ENCODE measurements around the gene SERGEF. TPM values are rescaled to one million over a fixed set of nuclear protein-coding genes. Genes with fewer than 3 reads are reported as not detected.

The SERGEF gene
- total RNA-seq, 4 donors from 2014 or later, result 17.1 to 39.3 (median 33.1) TPM

DNA sequence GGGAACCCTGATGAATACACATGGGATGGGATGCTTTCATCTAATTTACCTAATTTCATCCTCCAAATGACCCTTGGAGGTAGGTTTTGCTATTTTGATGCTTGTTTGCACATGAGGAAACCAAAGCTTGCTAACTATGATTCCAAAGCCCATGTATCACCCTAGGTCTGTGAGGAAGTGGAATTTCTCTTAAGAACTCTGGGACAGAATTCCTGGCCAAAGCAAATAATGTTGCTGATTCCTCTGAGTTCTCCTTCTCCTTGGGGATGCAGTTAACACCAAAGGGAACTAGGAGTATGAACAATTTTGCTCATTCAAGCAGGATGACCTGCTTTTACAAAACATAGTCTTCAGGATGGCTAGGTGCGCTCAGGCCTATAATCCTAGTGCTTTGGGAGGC lies 198.3 kb downstream of the SERGEF start:
- intact Hi-C loops (cut with DNase I; ENCODE audit: low total_unique reads), result no loop called here
- DNase-seq (ENCODE audit: low spot score in 2 of 2), result no peak
- 100% methylated on average over 1 of the region's 1 CpG for WGBS, 2 donors

DNA sequence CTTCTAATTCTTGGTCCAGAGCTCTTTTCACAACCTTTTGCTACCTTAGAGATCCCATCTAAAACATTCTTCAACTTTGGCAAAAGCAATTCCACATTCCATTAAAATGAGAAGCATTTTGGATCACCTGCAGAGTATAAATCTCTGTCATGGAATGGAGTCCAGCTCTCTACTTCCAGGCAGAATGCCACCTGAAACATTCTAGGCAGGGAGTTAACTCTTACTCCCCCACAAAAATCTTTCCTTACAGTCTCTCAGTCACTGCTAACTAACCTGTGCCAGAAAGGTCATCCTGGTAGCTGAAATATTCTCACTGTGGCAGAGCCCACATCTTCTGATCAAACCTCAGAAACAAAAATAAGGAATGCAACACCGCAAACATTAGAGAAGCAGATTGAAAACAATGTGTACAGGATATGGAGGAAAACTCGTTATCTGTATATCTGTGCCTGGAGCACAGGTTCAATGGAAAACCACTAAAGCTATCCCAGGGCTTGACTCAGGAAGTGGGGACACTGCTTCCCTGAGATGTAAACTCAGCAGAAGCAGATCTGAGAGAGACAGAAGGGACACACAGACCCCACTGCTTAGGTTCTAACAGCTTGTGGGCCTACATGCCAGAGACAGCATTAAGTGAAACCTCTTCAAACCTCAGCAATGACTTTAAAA lies 199.3 kb downstream of the SERGEF start:
- intact Hi-C loops (cut with DNase I; ENCODE audit: low total_unique reads), result no loop called here
- H3K4me3 ChIP-seq (ENCODE audit: low read depth, poor library complexity, severe bottlenecking), result no peak overlapping the region
- TF ChIP-seq, protein P1, sequence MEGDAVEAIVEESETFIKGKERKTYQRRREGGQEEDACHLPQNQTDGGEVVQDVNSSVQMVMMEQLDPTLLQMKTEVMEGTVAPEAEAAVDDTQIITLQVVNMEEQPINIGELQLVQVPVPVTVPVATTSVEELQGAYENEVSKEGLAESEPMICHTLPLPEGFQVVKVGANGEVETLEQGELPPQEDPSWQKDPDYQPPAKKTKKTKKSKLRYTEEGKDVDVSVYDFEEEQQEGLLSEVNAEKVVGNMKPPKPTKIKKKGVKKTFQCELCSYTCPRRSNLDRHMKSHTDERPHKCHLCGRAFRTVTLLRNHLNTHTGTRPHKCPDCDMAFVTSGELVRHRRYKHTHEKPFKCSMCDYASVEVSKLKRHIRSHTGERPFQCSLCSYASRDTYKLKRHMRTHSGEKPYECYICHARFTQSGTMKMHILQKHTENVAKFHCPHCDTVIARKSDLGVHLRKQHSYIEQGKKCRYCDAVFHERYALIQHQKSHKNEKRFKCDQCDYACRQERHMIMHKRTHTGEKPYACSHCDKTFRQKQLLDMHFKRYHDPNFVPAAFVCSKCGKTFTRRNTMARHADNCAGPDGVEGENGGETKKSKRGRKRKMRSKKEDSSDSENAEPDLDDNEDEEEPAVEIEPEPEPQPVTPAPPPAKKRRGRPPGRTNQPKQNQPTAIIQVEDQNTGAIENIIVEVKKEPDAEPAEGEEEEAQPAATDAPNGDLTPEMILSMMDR (IDR thresholded peaks at IDR 0.05), result no peak
- no peak for TF ChIP-seq POLR2A (IDR thresholded peaks at IDR 0.05)
- DNase-seq (ENCODE audit: low spot score in 2 of 2), result no peak
- 48 to 57% methylated on average over 2 of the region's 2 CpGs for WGBS, 2 donors

More for the DNA sequence above, 198.3 kb downstream of the SERGEF start:
- TF ChIP-seq, protein P1 (IDR thresholded peaks at IDR 0.05), result no peak
- TF ChIP-seq POLR2A (IDR thresholded peaks at IDR 0.05), result no peak
- no peak overlapping the region for H3K4me3 ChIP-seq (ENCODE audit: low read depth, poor library complexity, severe bottlenecking)

DNA sequence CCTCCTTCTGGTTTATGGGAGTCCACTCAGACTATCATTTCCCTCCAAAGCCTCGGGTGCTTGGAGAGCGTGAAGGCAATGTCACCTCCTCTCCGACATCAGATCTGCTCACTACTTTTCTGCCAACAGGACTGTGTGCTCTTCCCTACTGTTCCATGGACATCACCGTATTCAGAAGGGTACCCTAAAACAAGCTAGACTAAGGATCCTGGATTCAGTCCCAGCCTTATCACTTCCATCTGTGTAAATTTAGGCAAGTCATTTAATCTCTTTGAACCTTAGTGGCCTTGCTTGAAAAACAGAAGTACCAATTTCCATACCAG lies 200.0 kb downstream of the SERGEF start:
- WGBS, 2 donors, result 38 to 52% methylated on average over 4 of the region's 4 CpGs
- no peak overlapping the region for H3K4me3 ChIP-seq (ENCODE audit: low read depth, poor library complexity, severe bottlenecking)
- intact Hi-C loops (cut with DNase I; ENCODE audit: low total_unique reads), result no loop called here
- TF ChIP-seq, protein P1 (IDR thresholded peaks at IDR 0.05), result no peak
- no peak for TF ChIP-seq POLR2A (IDR thresholded peaks at IDR 0.05)
- no peak for DNase-seq (ENCODE audit: low spot score in 2 of 2)

DNA sequence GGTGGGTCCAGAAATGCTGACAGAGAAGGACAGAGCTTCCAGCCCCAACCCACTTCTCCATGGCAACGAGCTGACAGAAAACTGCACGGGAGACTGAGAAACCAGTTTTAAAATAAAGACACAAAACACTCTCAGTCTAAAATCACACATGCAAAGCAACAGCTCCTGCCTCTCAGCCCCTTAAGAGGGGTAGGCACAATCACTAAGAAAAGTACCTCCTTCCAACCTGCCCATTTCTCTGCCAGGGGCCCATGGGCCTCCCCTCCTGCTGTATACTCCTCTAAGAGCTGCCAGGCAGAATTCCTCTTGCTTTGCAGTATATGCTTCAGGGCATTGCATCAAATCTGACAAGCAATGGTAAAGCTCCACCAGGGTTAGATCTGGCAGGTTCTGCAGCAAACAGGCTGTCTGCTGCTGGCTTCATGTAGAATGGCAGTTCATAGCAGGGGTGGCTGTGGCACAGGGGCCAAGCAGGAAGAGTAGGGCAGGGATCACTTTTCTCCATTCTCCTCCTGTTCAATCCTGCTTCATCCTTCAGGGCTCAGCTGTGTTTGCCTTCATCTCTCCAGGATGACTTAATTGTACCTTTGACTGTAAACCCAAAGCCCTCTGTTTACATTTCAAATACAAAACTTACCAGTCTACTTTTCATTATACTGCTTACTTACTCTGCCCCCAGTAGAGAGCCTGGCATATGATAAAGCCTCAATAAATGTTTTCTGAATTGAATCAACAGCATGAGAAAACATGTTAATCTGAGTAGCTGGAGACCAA lies 200.6 kb downstream of the SERGEF start:
- DNase-seq (ENCODE audit: low spot score in 2 of 2), result no peak

GRCh38 chr11:17811352-17811751 lies 201.5 kb downstream of the SERGEF start:
- H3K4me3 ChIP-seq (ENCODE audit: low read depth, poor library complexity, severe bottlenecking), result no peak overlapping the region
- no peak for TF ChIP-seq POLR2A (IDR thresholded peaks at IDR 0.05)
- TF ChIP-seq, protein P1 (IDR thresholded peaks at IDR 0.05), result no peak
- no peak for DNase-seq (ENCODE audit: low spot score in 2 of 2)
- 46 to 49% methylated on average over 7 of the region's 7 CpGs for whole genome bisulfite sequencing, 2 donors
- intact Hi-C loops (cut with DNase I; ENCODE audit: low total_unique reads), result no loop called here

More for the DNA sequence above, 200.6 kb downstream of the SERGEF start:
- 8 to 34% methylated on average over 2 of the region's 2 CpGs for WGBS, 2 donors
- intact Hi-C loops (cut with DNase I; ENCODE audit: low total_unique reads), result no loop called here
- H3K4me3 ChIP-seq (ENCODE audit: low read depth, poor library complexity, severe bottlenecking), result no peak overlapping the region
- TF ChIP-seq, protein P1 (IDR thresholded peaks at IDR 0.05), result no peak
- no peak for TF ChIP-seq POLR2A (IDR thresholded peaks at IDR 0.05)
